ENCODE measurements around the gene SPACA9. TPM values are rescaled to one million over a fixed set of nuclear protein-coding genes. Genes with fewer than 3 reads are reported as not detected.

The SPACA9 gene
- total RNA-seq, 2 donors from 2014 or later, result 5.2 to 5.8 TPM

DNA sequence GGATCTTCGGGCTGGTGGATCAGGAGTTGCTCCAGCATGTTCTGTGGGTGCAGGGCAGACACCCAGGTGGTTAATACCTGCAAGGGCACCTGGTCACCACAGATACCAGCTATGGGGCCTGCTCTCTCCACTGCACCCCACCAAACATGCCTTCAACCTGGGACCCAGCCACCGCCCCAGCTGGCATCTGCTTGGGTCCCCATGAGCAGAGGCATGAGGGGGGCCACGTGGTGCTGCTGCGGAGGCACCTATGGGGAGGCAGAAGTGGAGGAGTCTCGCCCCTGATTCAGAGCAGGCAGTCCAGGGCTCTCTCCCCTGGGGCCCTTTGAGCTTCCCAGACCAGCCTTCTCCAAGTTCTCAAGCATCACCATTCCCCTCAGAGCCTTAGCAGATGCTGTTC is 3.5 kb upstream of the SPACA9 start:
- no peak for ATAC-seq (replicated peaks in 1 of 2)
- no peak overlapping the region for H3K27ac Mint-ChIP-seq
- peaks cover 6% of the 10 kb centered on the region for H3K27me3 Mint-ChIP-seq (ENCODE audit: low read depth)

DNA sequence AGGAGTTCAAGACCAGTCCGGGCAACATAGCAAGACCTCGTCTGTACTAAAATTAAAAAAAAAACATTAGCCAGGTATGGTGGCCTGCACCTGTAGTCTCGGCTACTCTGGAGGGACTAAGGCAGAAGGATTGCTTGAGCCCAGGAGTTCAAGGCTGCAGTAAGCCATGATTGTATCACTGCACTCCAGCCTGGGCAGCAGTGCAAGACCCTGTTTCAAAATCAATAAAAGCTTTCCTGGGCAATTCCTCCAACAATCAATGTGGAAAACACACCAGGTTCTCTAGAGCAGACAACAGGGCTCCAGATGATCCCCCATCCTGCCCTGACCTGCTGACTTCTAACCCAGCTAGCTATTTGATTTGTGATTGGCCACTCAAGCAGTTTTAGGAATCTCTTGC is 1.8 kb upstream of the SPACA9 start:
- Mint-ChIP-seq H3K4me1 (ENCODE audit: low read depth) (peaks cover 24% of the 10 kb centered on the region), H3K27ac (no peak overlapping the region), H3K27me3 (ENCODE audit: low read depth) (peaks cover 6% of the 10 kb centered on the region), H3K9me3 (no peaks in the 10 kb centered on the region), H3K36me3 (ENCODE audit: insufficient read depth in 2 of 2) (no peaks in the 10 kb centered on the region), H3K4me3 (peak overlapping the region; percentile 81 to 88)
- DNase-seq (no peak), ATAC-seq (replicated peaks in 1 of 2) (no peak)

More for the DNA sequence above, 3.5 kb upstream of the SPACA9 start:
- Mint-ChIP-seq H3K9me3 (no peaks in the 10 kb centered on the region), H3K36me3 (ENCODE audit: insufficient read depth in 2 of 2) (no peaks in the 10 kb centered on the region), H3K4me3 (no peak overlapping the region), H3K4me1 (ENCODE audit: low read depth) (peaks cover 22% of the 10 kb centered on the region)
- no peak for DNase-seq

DNA sequence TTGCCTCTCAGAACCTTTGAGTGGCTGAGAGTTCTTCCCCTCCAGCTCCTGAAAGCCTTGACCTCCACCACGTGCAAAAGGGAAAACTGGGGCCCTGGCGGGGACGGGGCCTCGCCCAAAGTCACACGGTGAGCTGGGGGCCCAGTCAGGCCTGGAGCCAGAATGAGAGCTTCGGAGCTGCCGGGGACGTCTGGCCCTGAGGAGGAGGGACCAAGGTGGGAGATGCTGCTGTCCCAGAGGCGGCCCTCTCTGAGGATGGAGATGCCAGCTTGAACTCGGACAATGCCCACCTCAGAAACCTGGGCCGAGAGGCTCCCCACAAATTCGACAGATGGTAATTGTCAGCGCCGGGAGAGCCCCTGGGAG is 1.3 kb upstream of the SPACA9 start:
- H3K36me3 Mint-ChIP-seq (ENCODE audit: insufficient read depth in 2 of 2), result no peaks in the 10 kb centered on the region
- H3K27me3 Mint-ChIP-seq (ENCODE audit: low read depth), result peaks cover 6% of the 10 kb centered on the region
- no peak for ATAC-seq (replicated peaks in 1 of 2)
- no peak overlapping the region for H3K27ac Mint-ChIP-seq
- peak overlapping the region; percentile 81 to 88 for H3K4me3 Mint-ChIP-seq
- H3K9me3 Mint-ChIP-seq, result no peaks in the 10 kb centered on the region
- no peak for DNase-seq
- H3K4me1 Mint-ChIP-seq (ENCODE audit: low read depth), result peaks cover 29% of the 10 kb centered on the region

DNA sequence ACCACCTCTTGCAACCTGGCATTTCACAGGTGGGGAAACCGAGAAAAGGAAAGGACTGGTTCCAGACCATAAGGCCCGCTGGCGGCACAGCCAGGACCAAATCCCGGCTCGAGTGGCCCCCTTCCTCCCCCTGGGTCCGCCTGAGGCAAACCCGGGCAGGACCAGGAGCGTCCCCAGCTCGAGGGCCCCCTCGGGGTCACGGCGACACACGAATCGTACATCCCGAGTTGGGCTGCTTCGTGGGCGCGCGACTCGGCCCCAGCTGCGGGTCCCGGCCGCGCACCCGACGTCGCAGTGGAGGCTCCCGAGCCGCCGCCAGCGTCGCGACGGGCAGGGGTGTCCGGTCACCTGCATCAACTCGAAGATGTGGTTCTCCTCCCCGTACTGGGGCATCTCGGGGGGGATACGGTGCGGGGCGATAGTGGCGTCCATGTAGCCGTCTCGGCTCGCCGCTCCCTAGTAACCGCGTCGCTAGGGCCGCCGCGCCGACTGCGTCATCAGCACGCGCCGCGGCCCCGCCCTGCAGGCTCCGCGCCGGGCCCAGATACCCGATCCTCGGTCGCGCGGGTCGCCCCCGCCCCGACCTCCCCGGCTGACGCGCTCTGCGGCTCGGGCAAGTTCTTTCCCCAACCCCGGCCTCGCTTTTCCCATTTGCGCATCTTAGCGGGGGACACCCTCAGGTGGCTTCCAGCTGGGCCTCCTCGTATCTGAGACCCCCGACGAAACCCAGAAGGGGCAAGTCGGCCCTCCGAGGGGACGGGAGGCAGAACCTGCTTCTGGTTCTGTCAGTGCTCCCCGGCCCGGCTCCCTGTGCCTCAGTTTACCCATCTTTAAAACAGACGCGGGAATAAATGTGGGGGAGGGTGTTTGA is 639 bp upstream of the SPACA9 start, which contains the start of gene AK8:
AK8 (minus strand) TSS at position 461 of the 871 bp plus-strand sequence; CDS start at position 432, 29 bp downstream.
- peak; percentile 92 for ATAC-seq (replicated peaks in 1 of 2)
- H3K27me3 Mint-ChIP-seq (ENCODE audit: low read depth), result peaks cover 6% of the 10 kb centered on the region
- H3K36me3 Mint-ChIP-seq (ENCODE audit: insufficient read depth in 2 of 2), result no peaks in the 10 kb centered on the region
- peak within 1 kb of the TSS; percentile 79 for H3K27ac Mint-ChIP-seq
- no peaks in the 10 kb centered on the region for H3K9me3 Mint-ChIP-seq
- peak; percentile 78 to 86 for DNase-seq
- H3K4me1 Mint-ChIP-seq (ENCODE audit: low read depth), result peaks cover 36% of the 10 kb centered on the region
- H3K4me3 Mint-ChIP-seq, result peak within 1 kb of the TSS; percentile 81 to 88

DNA sequence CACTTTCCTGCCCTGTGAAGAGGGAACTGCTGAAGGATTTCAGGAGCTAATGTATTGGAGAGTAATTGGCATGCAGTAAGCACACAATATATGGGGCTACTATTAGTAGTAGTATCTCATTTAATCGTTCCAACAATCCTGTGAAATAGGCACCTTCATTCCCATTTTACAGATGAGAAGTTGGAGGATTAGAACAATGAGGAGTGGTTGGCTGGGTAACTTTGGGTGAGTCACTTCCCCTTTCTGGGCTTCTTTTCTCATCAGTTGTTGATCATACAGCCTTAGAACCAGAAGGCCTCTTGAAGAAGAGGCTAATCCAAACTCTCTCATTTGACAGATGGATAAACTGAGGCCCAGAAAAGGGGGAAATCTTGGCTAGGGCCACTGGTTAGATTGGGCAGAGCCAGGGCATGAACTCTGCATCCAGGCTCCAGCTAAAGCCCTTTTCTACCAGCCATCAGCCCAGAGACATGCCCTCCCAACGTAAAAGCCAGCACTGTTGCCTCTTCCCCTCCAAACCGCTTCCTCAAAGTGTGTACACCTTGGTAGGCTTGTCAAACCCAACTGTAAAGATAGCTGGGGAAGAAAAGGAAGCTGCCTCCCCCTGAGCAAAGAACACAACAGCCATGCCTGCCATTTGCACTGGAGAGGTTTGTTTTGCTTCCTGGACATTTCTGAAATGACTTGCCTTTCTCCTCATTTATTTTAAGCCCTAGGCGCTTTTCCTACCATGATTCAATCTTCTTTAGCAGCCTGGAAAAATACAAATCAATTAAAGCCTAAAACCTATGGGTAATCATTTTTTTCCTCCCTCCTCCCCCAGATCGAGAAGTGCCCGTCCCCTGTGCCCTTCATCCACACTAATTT is 992 bp downstream of the SPACA9 start:
- no peaks in the 10 kb centered on the region for H3K36me3 Mint-ChIP-seq (ENCODE audit: insufficient read depth in 2 of 2)
- peak overlapping the region; percentile 81 to 83 for H3K4me3 Mint-ChIP-seq
- H3K27ac Mint-ChIP-seq, result peak overlapping the region; percentile 79
- no peaks in the 10 kb centered on the region for H3K9me3 Mint-ChIP-seq
- ATAC-seq (replicated peaks in 1 of 2) (no peak), DNase-seq (no peak)
- peaks cover 2% of the 10 kb centered on the region for H3K27me3 Mint-ChIP-seq (ENCODE audit: low read depth)
- peaks cover 30% of the 10 kb centered on the region for H3K4me1 Mint-ChIP-seq (ENCODE audit: low read depth)

DNA sequence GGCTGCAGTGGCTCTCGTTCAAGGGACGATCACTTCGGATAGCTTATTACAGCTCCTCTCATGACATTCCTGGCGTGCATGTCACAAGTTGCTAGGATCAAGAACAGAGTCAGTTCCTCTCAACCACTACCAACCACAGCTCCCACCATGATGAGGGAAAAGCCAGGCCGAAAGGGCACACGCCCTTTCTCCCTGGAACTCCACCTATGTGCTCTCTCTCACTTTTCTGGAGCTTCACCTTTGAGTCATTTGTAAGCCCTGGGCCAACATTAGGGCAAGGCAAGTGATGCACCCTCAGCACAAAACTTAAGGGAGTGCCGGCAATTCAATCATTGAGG is 1.6 kb downstream of the SPACA9 start:
- DNase-seq, result no peak
- no peak overlapping the region for H3K27ac Mint-ChIP-seq
- H3K4me3 Mint-ChIP-seq, result peak overlapping the region in 1 of 2 donors; percentile 12
- no peaks in the 10 kb centered on the region for H3K36me3 Mint-ChIP-seq (ENCODE audit: insufficient read depth in 2 of 2)
- H3K9me3 Mint-ChIP-seq, result no peaks in the 10 kb centered on the region
- peaks cover 30% of the 10 kb centered on the region for H3K4me1 Mint-ChIP-seq (ENCODE audit: low read depth)
- no peaks in the 10 kb centered on the region for H3K27me3 Mint-ChIP-seq (ENCODE audit: low read depth)
- no peak for ATAC-seq (replicated peaks in 1 of 2)

DNA sequence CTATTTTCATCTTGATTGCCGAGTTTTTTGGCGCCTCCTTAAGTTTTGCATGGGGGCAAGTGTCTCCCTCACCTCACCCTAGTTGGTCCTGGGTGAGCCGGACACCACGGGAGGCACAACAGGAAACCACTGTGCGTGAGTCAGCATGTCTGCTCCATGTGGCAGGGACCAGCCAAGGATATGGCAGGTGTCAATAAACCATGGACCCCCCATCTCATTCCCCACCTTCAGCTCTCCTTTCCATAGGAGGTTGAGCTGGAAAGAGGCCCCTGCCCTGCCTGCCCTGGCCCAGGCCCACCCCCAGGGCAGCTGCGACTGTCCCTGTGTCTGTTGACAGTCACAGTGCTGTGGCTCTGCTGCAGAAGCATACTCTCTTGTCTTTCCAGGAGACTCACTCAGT is 3.1 kb downstream of the SPACA9 start:
- ATAC-seq (replicated peaks in 1 of 2) (no peak), DNase-seq (no peak)
- Mint-ChIP-seq H3K4me3 (no peak overlapping the region), H3K36me3 (ENCODE audit: insufficient read depth in 2 of 2) (no peaks in the 10 kb centered on the region), H3K9me3 (no peaks in the 10 kb centered on the region), H3K27me3 (ENCODE audit: low read depth) (no peaks in the 10 kb centered on the region), H3K27ac (no peak overlapping the region), H3K4me1 (ENCODE audit: low read depth) (peaks cover 30% of the 10 kb centered on the region)

DNA sequence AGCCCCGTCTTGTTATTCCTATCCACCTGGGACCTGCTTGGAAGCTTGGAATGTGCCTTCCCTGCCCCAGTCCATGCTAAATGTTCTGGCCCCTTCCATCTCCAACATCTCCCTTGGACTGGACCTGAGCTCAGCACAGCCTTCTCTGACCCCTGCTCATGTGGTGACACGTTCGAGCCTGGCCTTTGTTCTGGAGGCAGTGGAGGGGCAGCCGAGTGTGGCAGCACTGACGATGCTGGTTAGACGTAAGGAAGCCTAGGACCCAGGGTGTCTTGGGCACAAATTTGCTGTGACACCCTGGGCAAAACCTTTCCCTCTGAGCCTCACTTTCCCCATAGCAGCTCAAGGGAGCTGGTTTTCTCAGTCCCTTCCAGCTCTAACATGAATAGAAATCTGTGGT is 3.9 kb downstream of the SPACA9 start:
- Mint-ChIP-seq H3K4me1 (ENCODE audit: low read depth) (peaks cover 30% of the 10 kb centered on the region), H3K36me3 (ENCODE audit: insufficient read depth in 2 of 2) (no peaks in the 10 kb centered on the region), H3K27ac (no peak overlapping the region), H3K9me3 (no peaks in the 10 kb centered on the region), H3K4me3 (no peak overlapping the region), H3K27me3 (ENCODE audit: low read depth) (no peaks in the 10 kb centered on the region)
- no peak for ATAC-seq (replicated peaks in 1 of 2)
- DNase-seq, result no peak

DNA sequence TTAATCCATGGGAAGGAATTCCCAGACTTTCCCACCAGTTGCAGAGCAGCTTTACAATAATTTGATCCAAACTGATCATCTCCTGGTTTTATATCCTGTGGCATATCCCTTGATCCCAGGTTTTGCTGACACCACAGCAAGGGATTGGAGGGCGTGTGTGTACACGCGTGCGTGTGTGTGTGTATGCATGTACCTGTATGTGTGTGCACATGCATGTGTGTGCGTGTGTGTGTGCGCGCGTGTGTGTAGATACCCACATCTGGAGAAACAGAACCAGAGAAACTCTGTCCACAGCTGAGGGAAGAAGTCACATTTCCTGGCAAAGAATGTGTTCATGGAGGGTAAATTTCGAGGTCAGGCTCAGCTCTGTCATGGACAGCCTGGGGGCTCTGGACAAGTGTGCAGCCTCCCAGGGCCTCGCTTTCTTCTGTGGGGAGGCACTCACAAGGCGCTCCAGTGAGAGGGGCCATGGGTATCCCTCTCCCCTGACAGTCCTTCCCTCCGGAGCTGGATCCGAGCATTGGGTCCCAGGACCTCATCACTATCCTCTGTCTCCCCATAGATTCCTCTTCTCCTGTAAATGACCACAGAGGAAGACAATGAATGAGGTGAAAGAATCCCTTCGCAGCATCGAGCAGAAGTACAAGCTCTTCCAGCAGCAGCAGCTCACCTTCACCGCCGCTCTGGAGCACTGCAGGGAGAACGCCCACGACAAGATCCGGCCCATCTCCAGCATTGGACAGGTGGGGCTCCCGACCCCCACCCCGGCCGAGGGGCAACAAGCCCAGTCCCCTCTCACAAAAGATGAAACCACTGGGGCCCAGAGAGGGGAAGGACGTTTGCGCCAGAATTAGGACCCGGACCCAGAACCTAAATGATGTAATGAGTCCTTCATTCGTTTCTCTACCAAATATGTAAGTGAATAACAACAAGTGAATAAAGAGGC is 4.9 kb downstream of the SPACA9 start:
- no peak overlapping the region for H3K4me3 Mint-ChIP-seq
- H3K9me3 Mint-ChIP-seq, result no peaks in the 10 kb centered on the region
- H3K27ac Mint-ChIP-seq, result no peak overlapping the region
- DNase-seq (no peak), ATAC-seq (replicated peaks in 1 of 2) (no peak)
- peaks cover 32% of the 10 kb centered on the region for H3K4me1 Mint-ChIP-seq (ENCODE audit: low read depth)
- H3K36me3 Mint-ChIP-seq (ENCODE audit: insufficient read depth in 2 of 2), result no peaks in the 10 kb centered on the region
- no peaks in the 10 kb centered on the region for H3K27me3 Mint-ChIP-seq (ENCODE audit: low read depth)

DNA sequence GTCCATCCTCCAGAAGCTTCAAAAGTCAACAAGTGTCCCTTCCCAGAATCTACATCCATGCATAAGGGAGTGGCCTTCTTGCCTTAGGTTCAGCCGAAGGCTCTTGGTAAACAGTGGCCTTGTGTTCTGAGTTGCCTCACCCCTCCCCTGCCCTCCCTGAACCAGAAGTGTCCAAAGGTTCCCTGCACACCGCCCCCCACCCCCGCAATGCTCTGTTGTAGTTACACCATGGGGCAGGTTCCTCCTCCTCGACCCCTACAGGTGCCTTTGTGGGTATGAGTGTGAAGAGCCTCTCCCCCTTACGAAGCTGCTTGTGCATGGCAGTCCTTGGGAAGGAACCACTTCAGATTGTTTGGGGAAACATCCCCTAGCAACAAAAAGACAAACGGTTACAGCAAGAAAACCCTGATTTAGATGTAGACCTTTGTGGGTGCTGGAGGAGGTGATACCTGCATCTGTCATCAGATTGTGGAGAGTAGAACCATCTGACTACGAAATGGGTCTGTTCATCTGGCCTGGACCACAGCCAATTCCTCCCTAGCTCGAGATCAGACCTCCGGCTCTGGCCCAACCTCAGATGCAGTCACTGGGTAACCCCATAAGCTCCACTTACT is 7.1 kb downstream of the SPACA9 start:
- H3K9me3 Mint-ChIP-seq, result no peaks in the 10 kb centered on the region
- peak; percentile 29 to 34 for ATAC-seq (replicated peaks in 1 of 2)

DNA sequence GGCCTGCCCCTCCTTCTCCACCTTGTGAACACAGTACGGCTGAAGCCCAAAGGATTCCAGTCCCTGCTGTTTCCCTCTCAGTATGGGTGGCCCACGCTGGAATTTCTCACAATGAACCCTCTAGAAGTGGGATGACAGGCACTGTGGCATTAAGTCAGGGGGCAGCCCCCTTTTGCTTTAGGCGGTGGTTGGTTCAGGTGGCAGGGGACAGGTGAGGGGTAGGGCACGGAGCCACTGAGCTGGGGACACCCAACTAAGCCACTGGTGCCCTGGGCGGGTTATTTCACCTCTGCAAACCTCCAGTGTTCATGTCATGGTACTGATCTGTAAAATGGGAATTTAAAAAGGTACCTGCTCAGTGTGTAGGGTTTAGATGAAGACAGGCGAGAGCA is 7.6 kb downstream of the SPACA9 start:
- H3K27me3 Mint-ChIP-seq (ENCODE audit: low read depth), result no peaks in the 10 kb centered on the region
- no peaks in the 10 kb centered on the region for H3K9me3 Mint-ChIP-seq
- no peaks in the 10 kb centered on the region for H3K36me3 Mint-ChIP-seq (ENCODE audit: insufficient read depth in 2 of 2)
- DNase-seq, result no peak
- peaks cover 18% of the 10 kb centered on the region for H3K4me1 Mint-ChIP-seq (ENCODE audit: low read depth)
- ATAC-seq (replicated peaks in 1 of 2), result no peak
- H3K27ac Mint-ChIP-seq, result no peak overlapping the region
- no peak overlapping the region for H3K4me3 Mint-ChIP-seq

More for the DNA sequence above, 7.1 kb downstream of the SPACA9 start:
- DNase-seq, result no peak
- H3K27me3 Mint-ChIP-seq (ENCODE audit: low read depth), result no peaks in the 10 kb centered on the region
- no peak overlapping the region for H3K27ac Mint-ChIP-seq
- no peaks in the 10 kb centered on the region for H3K36me3 Mint-ChIP-seq (ENCODE audit: insufficient read depth in 2 of 2)
- H3K4me1 Mint-ChIP-seq (ENCODE audit: low read depth), result peaks cover 18% of the 10 kb centered on the region
- H3K4me3 Mint-ChIP-seq, result no peak overlapping the region
